Mesenchymal stem cell (in vitro differentiated cells and primary cell): ENCODE measurements around the gene LIPM.

Experiments used
- DNase-seq: peaks from one replicate; pipeline ENCODE4 v3.0.0-alpha.2; 2013
- H2AFZ ChIP-seq: one replicate; pipeline ENCODE4 v1.6.1; 2013; ENCODE audit warnings: low read depth, mild to moderate bottlenecking, control low read depth, inconsistent platforms, low read length, moderate library complexity
- H2AK5ac ChIP-seq: 2 replicates; pipeline ENCODE4 v1.6.1; 2013; ENCODE audit warnings: low read length, moderate library complexity, mild to moderate bottlenecking, inconsistent platforms; ENCODE audit not compliant: severe bottlenecking
- H2BK120ac ChIP-seq: one replicate; pipeline ENCODE4 v1.6.1; 2013; ENCODE audit warnings: low read depth, mild to moderate bottlenecking, inconsistent platforms, low read length, moderate library complexity
- H2BK12ac ChIP-seq, 2 experiments: one replicate each; pipeline ENCODE4 v1.6.1; 2013; ENCODE audit warnings: inconsistent platforms in 2 of 2, low read length in 2 of 2, mild to moderate bottlenecking in 2 of 2, moderate library complexity in 2 of 2, control low read depth in 1 of 2
- H2BK15ac ChIP-seq: one replicate; pipeline ENCODE4 v1.6.1; 2013; ENCODE audit warnings: mild to moderate bottlenecking, low read depth, inconsistent platforms; ENCODE audit not compliant: poor library complexity, severe bottlenecking
- H2BK5ac ChIP-seq: 2 replicates; pipeline ENCODE4 v1.6.1; 2013; ENCODE audit warnings: low read depth, mild to moderate bottlenecking, low read length, control low read depth, inconsistent platforms; ENCODE audit not compliant: poor library complexity, severe bottlenecking
- H3K14ac ChIP-seq, 2 experiments: one replicate each; pipeline ENCODE4 v1.6.1; 2013; ENCODE audit warnings: inconsistent platforms in 2 of 2, low read length in 2 of 2, control low read depth in 1 of 2, mild to moderate bottlenecking in 1 of 2, moderate library complexity in 1 of 2
- H3K18ac ChIP-seq, 2 experiments: one replicate each; pipeline ENCODE4 v1.6.1; 2013; ENCODE audit warnings: inconsistent platforms in 2 of 2, low read length in 2 of 2, control low read depth in 1 of 2, low read depth in 1 of 2, mild to moderate bottlenecking in 1 of 2
- H3K23ac ChIP-seq, 2 experiments: one replicate each; pipeline ENCODE4 v1.6.1; 2013; ENCODE audit warnings: inconsistent platforms in 2 of 2, low read length in 2 of 2, mild to moderate bottlenecking in 2 of 2, moderate library complexity in 2 of 2, control low read depth in 1 of 2
- H3K27ac ChIP-seq: 2 replicates; pipeline ENCODE4 v1.5.1; 2013; ENCODE audit warnings: mild to moderate bottlenecking, moderate library complexity, low read length, control low read depth, inconsistent platforms; ENCODE audit not compliant: poor library complexity, severe bottlenecking
- H3K27me3 ChIP-seq, 2 experiments: 2 replicates each; pipeline versions ENCODE4 v1.6.1 to v1.7.0; 2013; ENCODE audit warnings: low read length in 2 of 2, mild to moderate bottlenecking in 2 of 2, moderate library complexity in 2 of 2, control low read depth in 1 of 2, inconsistent platforms in 1 of 2; ENCODE audit not compliant: control insufficient read depth in 1 of 2, insufficient read depth in 1 of 2
- H3K36me3 ChIP-seq, 2 experiments: 2 replicates each; pipeline versions ENCODE4 v1.6.1 to v1.7.0; 2013; ENCODE audit warnings: low read length in 2 of 2, control low read depth in 1 of 2, inconsistent platforms in 1 of 2, low read depth in 1 of 2, mild to moderate bottlenecking in 1 of 2; ENCODE audit not compliant: insufficient read depth in 2 of 2, control insufficient read depth in 1 of 2
- H3K4ac ChIP-seq, 2 experiments: one replicate each; pipeline ENCODE4 v1.6.1; 2013; ENCODE audit warnings: inconsistent platforms in 2 of 2, low read length in 2 of 2, mild to moderate bottlenecking in 2 of 2, moderate library complexity in 2 of 2, control low read depth in 1 of 2, low read depth in 1 of 2
- H3K4me1 ChIP-seq: 2 replicates; pipeline ENCODE4 v1.6.1; 2013; ENCODE audit warnings: low read depth, low read length, control low read depth; ENCODE audit not compliant: control insufficient read depth, insufficient read depth
- H3K4me2 ChIP-seq: 2 replicates; pipeline ENCODE4 v1.6.1; 2013; ENCODE audit warnings: low read length, mild to moderate bottlenecking, inconsistent platforms; ENCODE audit not compliant: poor library complexity, severe bottlenecking
- H3K4me3 ChIP-seq, 2 experiments: 2 replicates each; pipeline versions ENCODE4 v1.5.1 to v1.7.0; 2013; ENCODE audit warnings: low read length in 2 of 2, mild to moderate bottlenecking in 2 of 2, control low read depth in 1 of 2, low read depth in 1 of 2; ENCODE audit not compliant: insufficient read depth in 1 of 2
- H3K79me1 ChIP-seq: replicated peaks from 2 replicates; pipeline ENCODE4 v1.6.1; 2013; ENCODE audit warnings: mild to moderate bottlenecking, control low read depth, low read length, inconsistent platforms; ENCODE audit not compliant: poor library complexity, severe bottlenecking
- H3K9ac ChIP-seq: 2 replicates; pipeline ENCODE4 v1.7.0; 2013; ENCODE audit warnings: mild to moderate bottlenecking, low read length, moderate library complexity
- H3K9me3 ChIP-seq: 2 replicates; pipeline ENCODE4 v1.7.0; 2013; ENCODE audit warnings: mild to moderate bottlenecking, low read length; ENCODE audit not compliant: control insufficient read depth
- H4K8ac ChIP-seq: one replicate; pipeline ENCODE4 v1.6.1; 2013; ENCODE audit warnings: inconsistent platforms, mild to moderate bottlenecking, low read length, moderate library complexity
- H4K91ac ChIP-seq: one replicate; pipeline ENCODE4 v1.6.1; 2013; ENCODE audit warnings: mild to moderate bottlenecking, low read length, inconsistent platforms
- WGBS: methylation state at CpG from one replicate; pipeline ENCODE4 v1.1.7; 2013; ENCODE audit warnings: mixed read lengths; 5-methylcytosine and 5-hydroxymethylcytosine counted together

Gene LIPM

GRCh38 chr10:88850712-88851111 is 48.2 kb downstream of the LIPM start:
- Histone ChIP-seq H2BK120ac (no peak overlapping the region), H3K9me3 (no peaks in the 10 kb centered on the region), H3K4me2 (no peak overlapping the region), H4K8ac (no peak overlapping the region), H3K23ac (no peak overlapping the region), H2AK5ac (no peak overlapping the region), H3K18ac (no peak overlapping the region), H3K4me1 (peaks cover 2% of the 10 kb centered on the region), H2BK15ac (no peak overlapping the region), H3K9ac (no peak overlapping the region), H2BK5ac (no peak overlapping the region), H3K14ac (no peak overlapping the region), H4K91ac (no peak overlapping the region), H3K4ac (no peak overlapping the region), H3K27ac (no peak overlapping the region), H3K79me1 (no peaks in the 10 kb centered on the region), H3K27me3 (no peaks in the 10 kb centered on the region), H3K4me3 (no peak overlapping the region), H3K36me3 (no peaks in the 10 kb centered on the region), H2AFZ (no peak overlapping the region), H2BK12ac (no peak overlapping the region)
- no peak for DNase-seq
- 60% methylated on average over 1 of the region's 1 CpG for WGBS

DNA sequence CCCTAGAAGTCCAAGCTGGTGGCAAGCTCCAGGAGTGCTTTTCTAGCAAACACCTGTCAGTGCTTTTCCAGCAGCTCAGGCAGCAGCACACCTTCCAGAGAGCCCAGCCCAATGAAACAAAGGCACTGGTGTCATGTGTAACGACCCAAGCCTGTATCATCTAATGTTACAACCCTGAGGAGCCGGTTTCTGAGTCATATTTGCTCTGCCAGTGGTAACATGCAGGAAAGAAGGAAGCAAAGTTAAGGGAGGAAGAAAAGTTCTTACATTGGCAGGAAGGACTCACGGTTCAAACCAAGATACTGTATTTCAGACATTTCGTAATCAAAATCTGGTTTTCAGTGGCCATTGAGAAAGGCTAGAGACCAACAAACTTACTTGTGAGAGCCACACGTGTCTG is 49.2 kb downstream of the LIPM start, which contains the start of gene ANKRD22:
Gene ANKRD22 (minus strand): TSS at position 139 of the 400 bp plus-strand sequence. CDS start 237 bp downstream, outside the sequence.
- no peaks in the 10 kb centered on the region for H3K36me3 ChIP-seq
- H3K23ac ChIP-seq: no peak within 1 kb of the TSS
- no peak within 1 kb of the TSS for H2BK5ac ChIP-seq
- H4K91ac ChIP-seq: no peak within 1 kb of the TSS
- H3K4ac ChIP-seq: no peak within 1 kb of the TSS
- DNase-seq: peak; percentile 18
- no peak within 1 kb of the TSS for H2BK15ac ChIP-seq
- H2BK12ac ChIP-seq: no peak within 1 kb of the TSS
- no peaks in the 10 kb centered on the region for H3K27me3 ChIP-seq
- H3K4me1 ChIP-seq: peaks cover 2% of the 10 kb centered on the region
- H3K4me2 ChIP-seq: no peak within 1 kb of the TSS
- no peak within 1 kb of the TSS for H2AK5ac ChIP-seq
- H3K9ac ChIP-seq: peak within 1 kb of the TSS; percentile 8
- no peak within 1 kb of the TSS for H3K18ac ChIP-seq
- H3K4me3 ChIP-seq: no peak within 1 kb of the TSS
- no peak within 1 kb of the TSS for H4K8ac ChIP-seq
- no peak within 1 kb of the TSS for H2BK120ac ChIP-seq
- H2AFZ ChIP-seq: no peak within 1 kb of the TSS
- no peaks in the 10 kb centered on the region for H3K9me3 ChIP-seq
- 70% methylated on average over 5 of the region's 5 CpGs for WGBS
- H3K79me1 ChIP-seq: no peaks in the 10 kb centered on the region
- H3K27ac ChIP-seq: no peak within 1 kb of the TSS
- H3K14ac ChIP-seq: no peak within 1 kb of the TSS

- Histone ChIP-seq H3K9me3 (no peaks in the 10 kb centered on the region), H3K4me3 (no peak overlapping the region), H3K36me3 (no peaks in the 10 kb centered on the region), H2BK12ac (no peak overlapping the region), H2BK5ac (no peak overlapping the region), H2BK15ac (no peak overlapping the region), H3K79me1 (no peaks in the 10 kb centered on the region), H2AFZ (no peak overlapping the region), H3K27ac (no peak overlapping the region), H3K18ac (no peak overlapping the region), H3K4me2 (no peak overlapping the region), H2AK5ac (no peak overlapping the region), H3K23ac (no peak overlapping the region), H4K91ac (no peak overlapping the region), H4K8ac (no peak overlapping the region), H3K27me3 (no peaks in the 10 kb centered on the region), H3K4ac (no peak overlapping the region), H3K14ac (no peak overlapping the region), H3K9ac (no peak overlapping the region), H3K4me1 (peaks cover 2% of the 10 kb centered on the region), H2BK120ac (no peak overlapping the region)
- DNase-seq: no peak
- 95% methylated on average over 4 of the region's 4 CpGs for WGBS
Measured at GRCh38 chr10:88852327-88852726, 49.8 kb downstream of the LIPM start.

DNA sequence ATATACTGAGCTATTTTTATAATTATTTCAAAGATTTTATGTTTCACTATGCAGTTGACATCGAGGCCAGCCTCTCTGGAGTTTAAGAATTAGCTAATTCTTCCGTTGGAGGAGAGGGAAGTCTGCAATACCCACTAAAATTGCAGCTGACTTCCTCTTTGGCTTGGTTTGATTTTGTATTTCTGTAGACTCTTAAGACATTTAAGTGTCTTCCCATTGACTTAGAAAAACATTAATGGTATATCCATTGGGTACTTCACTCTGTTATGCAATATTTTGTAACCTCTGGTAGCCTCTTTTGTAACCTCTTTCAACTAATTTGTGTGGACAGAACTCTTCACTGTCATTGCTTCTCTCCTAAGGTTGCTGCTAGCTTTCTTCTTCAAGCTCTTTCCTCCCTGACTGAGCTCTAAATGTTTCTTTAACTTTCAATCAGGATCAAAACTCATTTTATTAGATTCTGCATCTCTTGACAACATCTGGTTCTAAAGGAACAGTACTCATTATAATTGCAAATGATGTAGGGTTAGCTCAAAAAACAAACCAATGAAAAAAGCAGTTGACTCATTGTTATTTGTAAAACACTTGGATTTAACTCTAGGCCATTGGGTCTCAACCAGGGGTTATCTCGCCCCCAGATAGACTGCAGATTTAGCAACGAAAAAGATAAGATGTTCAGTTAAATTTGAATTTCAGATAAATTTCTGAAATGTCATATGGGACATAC is 50.8 kb downstream of the LIPM start:
- Histone ChIP-seq H3K9ac (no peak overlapping the region), H3K4ac (no peak overlapping the region), H3K4me1 (peaks cover 2% of the 10 kb centered on the region), H3K14ac (no peak overlapping the region), H4K8ac (no peak overlapping the region), H4K91ac (no peak overlapping the region), H3K23ac (no peak overlapping the region), H3K4me3 (no peak overlapping the region), H3K4me2 (no peak overlapping the region), H2AFZ (no peak overlapping the region), H3K36me3 (no peaks in the 10 kb centered on the region), H2BK12ac (no peak overlapping the region), H3K9me3 (no peaks in the 10 kb centered on the region), H2BK15ac (no peak overlapping the region), H3K79me1 (no peaks in the 10 kb centered on the region), H2BK120ac (no peak overlapping the region), H3K18ac (no peak overlapping the region), H3K27me3 (no peaks in the 10 kb centered on the region), H2AK5ac (no peak overlapping the region), H3K27ac (no peak overlapping the region), H2BK5ac (no peak overlapping the region)
- 72% methylated on average over 2 of the region's 4 CpGs for WGBS
- peak; percentile 22 for DNase-seq
